Middle frontal gyrus (tissue), 1 donor: Measurements from ENCODE around the gene CAMKK1.

Experiments
- DNase-seq: peaks from one replicate; pipeline ENCODE4 v3.0.0-alpha.2; 2015; ENCODE audit warnings: low spot score; ENCODE audit errors: extremely low spot score

The CAMKK1 gene

GRCh38 chr17:3897731-3898130 is 4.9 kb upstream of the CAMKK1 start:
- DNase-seq, result no peak

GRCh38 chr17:3896968-3897235 is 4.0 kb upstream of the CAMKK1 start:
- DNase-seq, result no peak

- DNase-seq, result no peak
Measured at GRCh38 chr17:3896108-3896967, 3.5 kb upstream of the CAMKK1 start.

GRCh38 chr17:3895354-3895753 is 2.5 kb upstream of the CAMKK1 start:
- no peak for DNase-seq

DNA sequence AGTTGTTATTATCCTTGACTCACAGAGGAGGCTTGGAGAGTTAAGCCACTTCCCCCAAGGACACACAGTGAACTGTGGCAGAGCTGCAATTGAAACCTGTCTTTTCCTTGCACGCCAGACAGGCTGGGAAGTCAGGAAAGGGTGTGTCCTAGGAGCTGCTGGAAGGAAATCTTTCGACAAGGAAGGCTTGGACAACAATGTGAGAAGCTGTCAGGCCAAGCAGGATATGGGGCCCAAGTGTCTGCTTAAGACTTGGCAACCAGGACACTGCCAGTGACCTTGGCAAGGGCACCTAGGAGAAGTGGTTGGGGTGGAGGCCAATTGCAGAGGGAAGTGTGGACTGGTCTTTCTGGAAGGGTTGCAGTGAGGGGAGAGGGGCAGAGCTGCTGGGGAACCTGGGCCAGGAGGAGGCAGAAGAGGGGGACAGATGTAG is 2.1 kb upstream of the CAMKK1 start:
- DNase-seq, result no peak

DNA sequence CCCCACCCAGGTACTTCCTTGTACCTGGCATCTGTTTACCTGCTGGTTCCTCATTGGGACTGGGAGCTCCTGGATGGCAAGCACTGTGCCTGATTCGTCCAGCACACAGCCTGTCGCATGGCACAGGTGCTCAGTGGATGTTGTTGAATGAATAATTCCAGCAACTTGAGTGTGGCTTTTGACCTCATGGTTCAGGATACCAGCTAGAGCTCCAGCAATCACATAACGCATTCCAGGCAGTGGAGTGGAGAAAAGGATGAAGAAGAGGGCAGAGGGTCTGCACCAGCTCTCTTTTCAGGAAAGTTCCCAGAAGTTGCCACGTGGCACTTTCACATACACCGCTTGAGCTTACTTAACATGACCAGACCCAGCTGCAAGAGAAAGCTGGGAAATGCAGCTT is 1.3 kb upstream of the CAMKK1 start:
- DNase-seq, result no peak

DNA sequence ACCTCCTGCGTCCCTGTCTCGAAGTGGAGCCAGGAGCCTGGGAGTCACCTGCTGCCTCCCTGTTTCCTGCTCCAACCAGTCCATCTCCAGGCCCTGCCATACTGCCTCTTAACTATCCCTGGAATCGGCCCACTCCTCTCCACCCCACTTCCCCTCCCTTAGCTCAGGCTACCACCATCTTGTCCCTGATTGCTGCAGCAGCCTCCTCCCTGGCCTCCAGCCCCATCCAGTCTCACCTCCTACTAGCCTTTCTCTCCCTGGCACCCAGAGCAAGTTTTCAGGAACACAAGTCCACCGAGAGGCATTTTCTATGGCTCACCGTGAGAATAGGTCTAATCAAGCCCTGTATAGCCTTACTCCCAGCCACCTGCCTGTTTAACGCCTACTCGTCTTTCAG is 865 bp upstream of the CAMKK1 start:
- DNase-seq, result no peak

DNA sequence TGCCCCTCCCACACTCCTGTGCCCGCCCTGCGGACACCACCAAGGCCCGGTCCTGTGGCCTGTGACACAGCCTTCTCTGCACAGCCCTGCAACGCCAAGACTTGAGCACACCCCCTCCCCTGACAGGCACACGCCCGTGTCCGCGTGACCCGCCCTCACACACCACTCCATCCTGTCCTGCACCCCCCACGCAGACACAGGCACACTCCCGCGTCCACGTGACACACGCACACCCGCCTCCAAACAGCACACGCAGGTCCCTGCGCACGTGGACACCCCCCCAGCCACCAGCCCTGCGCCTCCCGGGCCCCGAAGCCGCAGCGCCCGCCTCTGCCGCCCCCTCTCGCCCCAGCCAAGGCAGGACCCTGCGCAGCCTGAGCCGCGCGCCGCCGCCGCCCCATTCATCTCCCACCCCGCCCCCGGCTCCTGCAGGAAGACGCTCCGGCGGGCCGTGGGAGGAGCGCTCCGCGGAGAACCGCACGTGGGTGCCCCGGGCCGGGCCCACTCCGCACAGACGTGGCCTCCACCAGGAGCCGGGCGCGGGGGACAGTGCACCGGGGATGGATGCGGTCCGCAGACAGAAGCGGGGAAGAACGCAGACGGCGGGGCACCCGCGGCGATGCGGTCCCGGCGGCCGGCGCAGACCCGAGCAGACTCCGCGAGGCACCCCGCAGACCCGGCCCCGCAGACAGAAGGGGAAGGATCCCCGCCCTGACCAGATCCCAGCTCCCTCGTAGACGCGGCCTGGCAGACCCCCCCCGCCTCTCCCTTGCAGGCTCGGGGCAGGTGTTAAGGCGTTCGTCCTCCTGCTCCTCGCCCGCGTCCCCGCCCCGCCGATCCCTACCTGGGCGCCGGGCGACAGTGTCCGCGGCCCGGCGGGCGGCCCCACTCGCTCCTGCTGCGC is 506 bp downstream of the CAMKK1 start:
- DNase-seq, result peak; percentile 29

DNA sequence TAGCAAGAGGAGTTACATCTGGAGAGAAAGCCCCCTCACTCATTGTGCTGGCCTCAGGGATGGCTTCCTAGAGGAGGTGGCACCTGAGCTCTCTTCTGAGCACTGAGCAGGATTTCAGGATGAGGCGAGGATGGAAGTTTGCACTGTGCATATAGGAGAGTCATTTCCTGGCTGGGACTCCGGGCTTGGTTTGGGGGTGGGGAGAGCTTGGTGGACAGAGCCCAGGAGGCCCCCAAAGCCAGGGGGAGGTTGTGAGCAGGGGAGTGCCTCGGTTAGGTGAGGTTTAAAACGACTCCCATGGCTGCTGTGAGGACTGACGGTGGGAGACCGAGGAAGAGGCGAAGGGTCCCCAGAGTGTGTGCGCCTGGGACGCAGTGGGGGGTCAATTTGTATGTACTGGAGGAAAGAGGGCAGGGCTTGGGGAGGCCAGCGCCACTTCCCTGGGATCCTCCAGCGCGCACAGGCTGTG is 1.2 kb downstream of the CAMKK1 start:
- DNase-seq, result no peak

GRCh38 chr17:3890878-3891219 is 2.0 kb downstream of the CAMKK1 start:
- DNase-seq, result no peak

- DNase-seq, result no peak
Measured at GRCh38 chr17:3890082-3890877, 2.6 kb downstream of the CAMKK1 start.

DNA sequence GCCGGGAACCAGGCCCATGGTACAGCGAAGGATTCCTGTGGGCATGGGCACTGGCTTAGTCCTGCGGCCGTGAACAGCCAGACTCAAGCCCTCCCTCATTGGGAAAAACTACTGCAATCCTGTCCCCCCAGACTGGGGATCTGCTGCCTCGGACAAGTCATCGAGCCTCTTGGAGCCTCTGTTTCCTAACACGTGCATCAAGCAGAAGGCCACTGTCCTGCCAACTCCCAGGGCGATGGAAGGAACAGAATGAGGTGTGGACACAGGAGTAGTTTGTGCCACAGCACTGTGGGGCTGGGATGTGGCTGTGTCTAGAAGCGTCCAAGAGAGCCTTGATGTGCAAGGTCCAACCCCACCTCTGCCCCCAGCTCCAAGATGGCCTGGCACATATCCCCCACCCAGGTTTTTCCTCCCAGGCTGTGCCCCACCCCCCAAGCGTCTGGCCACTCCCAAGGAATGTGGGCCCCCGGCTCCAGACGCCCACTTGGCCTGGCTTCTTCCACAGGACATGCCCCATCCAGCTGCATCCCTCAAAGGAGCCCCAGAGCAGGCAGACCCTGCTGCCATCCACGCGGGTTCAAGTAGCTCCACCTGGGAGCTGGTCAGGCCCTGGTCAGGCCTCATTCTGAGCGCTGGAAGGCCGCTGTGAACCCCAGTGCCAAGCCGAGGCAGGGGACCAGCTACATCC is 3.4 kb downstream of the CAMKK1 start:
- no peak for DNase-seq

DNA sequence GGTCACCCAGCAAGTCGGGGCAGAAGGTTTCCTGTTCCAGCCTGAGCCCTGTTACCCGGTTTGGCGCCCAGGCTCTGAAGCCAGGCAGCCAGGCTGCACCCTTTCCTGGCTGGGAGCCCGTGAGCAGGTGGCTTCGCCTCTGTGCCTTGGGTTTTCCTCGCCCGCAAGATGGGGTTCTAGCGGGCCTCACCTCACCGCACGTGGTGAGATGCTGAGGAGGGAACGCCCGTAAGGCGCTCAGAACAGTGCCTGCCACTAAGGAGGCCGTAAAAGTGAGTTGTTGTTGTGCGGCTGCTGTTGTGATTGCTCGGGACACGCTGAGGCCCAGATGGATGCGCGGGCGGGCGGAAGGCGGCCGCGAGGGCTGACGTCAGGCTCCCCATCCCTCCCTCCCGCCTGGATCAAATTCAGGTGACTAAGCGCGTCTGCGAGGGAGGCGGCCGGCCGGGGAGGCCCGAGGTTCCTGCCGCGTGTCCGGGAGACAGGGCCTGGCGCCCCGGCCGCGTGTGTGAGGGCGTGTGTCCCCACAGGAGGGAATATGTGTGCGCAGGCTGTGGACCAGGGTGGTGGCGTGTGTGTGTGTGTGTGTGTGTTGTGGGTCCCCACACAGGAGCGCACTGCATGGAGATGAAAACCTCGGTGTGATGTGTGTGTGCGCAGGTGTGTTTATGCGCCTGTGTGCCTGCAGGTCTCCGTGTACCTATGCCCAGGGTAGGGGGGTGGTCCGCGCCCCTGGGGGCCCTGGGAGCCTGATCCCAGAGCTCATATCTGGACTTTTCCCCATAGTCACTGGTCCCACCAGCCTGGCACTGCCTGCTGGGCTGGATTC is 4.3 kb downstream of the CAMKK1 start:
- DNase-seq, result peak; percentile 67

GRCh38 chr17:3887804-3888203 is 5.0 kb downstream of the CAMKK1 start:
- no peak for DNase-seq

GRCh38 chr17:3887394-3887793 is 5.5 kb downstream of the CAMKK1 start:
- DNase-seq, result no peak

GRCh38 chr17:3886776-3887175 is 6.1 kb downstream of the CAMKK1 start:
- DNase-seq, result no peak

GRCh38 chr17:3885970-3886369 is 6.9 kb downstream of the CAMKK1 start:
- DNase-seq, result no peak

DNA sequence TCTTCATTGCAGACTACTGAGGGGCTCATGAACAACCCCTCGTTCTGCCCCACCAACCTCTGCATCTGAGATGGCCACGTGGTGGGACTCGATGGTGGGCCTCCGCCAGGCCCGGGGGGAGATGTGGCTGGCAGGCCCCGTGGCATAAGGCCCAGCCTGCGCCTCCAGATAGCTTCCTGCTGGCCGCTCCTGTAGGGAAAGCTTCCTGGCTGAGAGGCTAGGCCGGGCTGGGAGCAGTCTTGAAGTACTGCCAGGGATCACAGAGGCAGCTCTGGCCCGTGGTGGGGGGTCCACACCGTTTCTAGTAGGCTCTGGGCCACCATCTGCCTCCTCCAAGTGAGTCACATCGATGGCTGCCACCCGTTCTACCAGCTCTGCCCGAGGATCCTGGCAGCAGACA is 7.6 kb downstream of the CAMKK1 start:
- DNase-seq, result no peak

GRCh38 chr17:3884188-3884587 is 8.7 kb downstream of the CAMKK1 start:
- DNase-seq, result no peak

DNA sequence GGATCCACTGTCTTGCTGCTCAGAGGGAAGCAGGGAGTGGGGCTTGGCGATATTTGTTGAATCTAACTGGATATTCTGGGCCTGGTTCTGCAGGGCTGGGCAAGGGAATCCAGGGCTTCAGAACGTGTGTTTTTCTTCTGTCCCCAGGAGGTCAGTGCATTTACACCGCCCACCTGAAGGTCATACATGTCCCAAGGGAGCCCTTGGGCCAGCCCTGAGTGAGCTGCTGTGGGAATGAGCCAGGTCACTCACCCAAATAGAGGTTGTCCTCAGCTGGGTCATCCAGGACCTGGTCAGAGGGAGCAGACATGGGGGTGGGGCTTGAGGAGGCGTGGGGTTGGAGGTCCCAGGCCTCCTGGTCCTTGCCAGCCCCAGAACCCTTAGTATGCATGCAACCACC is 10.6 kb downstream of the CAMKK1 start:
- no peak for DNase-seq
